HG03103 (cell line): ENCODE measurements around the gene TUBB3.
"Not testable (repeated sequence)": the region's sequence is repeated elsewhere in the genome, so short reads cannot be mapped to it uniquely, and the experiment has no call there.

Experiments
- ATAC-seq: cut with Tn5 transposase; IDR thresholded peaks from one replicate; pipeline ENCODE4 v1.9.1; 2021; ENCODE audit warnings: low read depth; ENCODE audit not compliant: unreplicated experiment

TUBB3 gene

DNA sequence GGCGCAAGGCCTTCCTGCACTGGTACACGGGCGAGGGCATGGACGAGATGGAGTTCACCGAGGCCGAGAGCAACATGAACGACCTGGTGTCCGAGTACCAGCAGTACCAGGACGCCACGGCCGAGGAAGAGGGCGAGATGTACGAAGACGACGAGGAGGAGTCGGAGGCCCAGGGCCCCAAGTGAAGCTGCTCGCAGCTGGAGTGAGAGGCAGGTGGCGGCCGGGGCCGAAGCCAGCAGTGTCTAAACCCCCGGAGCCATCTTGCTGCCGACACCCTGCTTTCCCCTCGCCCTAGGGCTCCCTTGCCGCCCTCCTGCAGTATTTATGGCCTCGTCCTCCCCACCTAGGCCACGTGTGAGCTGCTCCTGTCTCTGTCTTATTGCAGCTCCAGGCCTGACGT is 12.5 kb downstream of the TUBB3 start:
- not testable (repeated sequence) for ATAC-seq

DNA sequence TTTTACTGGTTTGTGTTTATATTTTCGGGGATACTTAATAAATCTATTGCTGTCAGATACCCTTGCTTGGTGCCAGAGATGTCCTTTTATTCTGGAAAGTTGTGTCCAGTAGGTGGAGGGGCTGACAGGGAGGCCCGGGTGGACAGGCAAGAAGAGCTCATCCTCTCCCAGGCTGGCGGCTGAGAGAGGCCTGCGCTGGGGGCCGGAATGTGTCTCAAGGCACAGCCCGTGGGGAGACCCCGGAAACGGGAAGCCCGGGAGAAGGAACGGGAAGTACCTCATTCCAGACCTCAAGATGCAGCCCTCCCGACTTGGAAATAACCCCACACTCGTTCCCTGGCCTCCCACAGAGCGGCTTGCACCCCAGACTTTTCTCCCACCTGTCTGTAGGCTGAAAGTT is 12.9 kb downstream of the TUBB3 start:
- ATAC-seq: no peak

DNA sequence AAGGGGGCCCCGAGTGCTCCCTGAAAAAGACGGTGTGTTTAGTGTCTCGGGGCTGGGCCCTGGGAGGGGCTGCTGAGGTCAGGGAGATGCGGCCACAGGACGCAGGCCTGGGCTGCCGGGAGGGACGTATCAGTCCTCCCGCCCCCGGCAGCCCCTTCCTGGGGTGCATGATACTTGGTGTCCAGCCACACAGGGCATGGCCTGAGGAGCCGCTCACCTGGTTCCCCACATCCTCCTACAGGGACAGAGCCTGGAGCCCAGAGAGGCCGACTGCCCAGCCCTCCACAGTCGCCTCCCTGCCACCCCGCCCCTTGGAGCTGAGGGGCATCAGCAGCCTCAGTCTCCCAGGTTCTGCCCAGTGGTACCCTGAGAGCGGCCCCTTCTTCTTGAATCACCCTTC is 13.4 kb downstream of the TUBB3 start:
- no peak for ATAC-seq

DNA sequence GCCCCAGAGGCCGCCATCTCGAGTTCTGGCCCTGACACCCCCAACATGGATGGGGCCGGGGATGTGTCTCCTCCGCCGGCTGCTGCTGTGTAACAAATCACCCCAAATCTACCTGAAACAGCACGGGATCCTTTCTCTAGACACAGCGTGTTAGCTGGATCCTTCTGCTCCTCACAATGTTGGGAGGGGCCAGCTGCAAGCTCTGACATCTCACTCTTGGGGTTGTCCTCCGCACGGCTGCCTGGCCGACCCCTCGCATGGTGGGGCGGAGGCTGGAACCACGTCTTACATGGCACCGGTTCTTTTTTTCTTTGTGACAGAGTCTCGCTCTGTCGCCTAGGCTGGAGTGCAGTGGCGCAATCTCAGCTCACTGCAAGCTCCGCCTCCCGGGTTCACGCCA is 13.8 kb downstream of the TUBB3 start:
- no peak for ATAC-seq

DNA sequence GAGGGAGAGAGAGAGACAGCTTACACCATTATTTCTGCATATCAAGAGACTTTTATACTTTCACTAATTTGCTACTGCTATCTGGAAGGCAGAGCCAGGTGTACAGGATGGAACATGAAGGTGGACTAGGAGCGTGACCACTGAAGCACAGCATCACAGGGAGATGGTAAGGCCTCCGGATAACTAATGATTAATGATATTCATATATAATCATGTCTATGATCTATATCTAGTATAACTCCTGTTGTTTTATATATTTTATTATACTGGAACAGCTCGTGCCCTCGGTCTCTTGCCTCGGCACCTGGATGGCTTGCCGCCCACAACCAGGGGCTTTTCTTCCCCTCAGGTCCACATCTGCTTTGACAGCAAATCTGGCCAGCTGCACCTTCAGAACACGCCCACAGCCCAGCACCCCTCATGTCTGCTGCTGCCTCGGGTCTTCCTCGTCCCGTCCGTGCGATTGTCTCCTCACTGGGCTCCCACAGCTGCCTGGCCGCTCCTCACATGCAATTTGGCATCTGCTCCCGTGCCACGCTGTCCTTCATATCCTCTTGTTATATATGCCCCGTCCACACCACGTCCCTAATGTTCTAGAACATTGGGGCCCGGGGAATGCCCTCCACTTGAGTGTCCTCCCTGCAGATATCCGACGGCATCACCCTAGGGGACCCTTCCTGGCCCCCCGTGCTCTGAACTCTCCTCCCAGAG is 15.2 kb downstream of the TUBB3 start:
- ATAC-seq: no peak

DNA sequence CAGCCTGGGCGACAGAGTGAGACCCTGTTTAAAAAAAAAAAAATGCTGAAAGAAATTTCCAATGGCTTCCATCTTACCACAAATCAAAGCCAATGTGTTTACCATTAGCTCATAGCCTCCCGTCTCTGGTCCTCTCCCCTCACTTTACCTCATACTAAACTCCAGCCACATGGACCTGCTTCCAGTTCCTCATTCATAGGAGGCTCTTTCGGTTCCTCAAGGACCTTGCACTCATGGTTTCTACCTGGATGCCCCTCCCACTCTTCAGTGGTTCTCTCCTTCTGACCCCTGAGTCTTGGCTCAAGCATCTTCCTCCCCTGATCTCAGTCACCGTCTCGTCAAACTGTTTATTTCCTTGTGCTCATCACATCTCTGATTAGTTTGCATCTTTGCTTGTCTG is 21.6 kb downstream of the TUBB3 start:
- ATAC-seq: no peak

GRCh38 chr16:89945654-89946053 is 22.5 kb downstream of the TUBB3 start:
- ATAC-seq: no peak

DNA sequence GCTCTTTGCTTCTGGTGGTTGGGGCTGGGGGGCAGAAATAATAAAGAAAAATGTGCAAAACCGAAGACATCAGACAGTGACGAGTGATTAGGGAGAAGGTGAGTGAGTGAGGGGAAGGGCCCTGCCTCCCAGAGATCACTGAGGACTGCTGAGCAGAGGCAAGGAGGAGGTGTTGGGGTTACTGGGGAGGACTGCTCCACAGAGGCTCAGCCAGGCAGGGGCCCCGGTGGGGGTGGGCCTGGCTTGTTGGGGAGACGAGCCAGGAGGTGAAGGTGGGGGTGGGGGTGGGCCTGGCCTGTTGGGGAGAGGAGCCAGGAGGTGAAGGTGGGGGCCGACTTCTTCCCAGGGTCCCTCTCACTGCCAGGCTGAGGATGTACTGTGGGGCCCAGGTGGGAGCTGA is 23.4 kb downstream of the TUBB3 start:
- no peak for ATAC-seq

GRCh38 chr16:89949121-89949742 is 26.1 kb downstream of the TUBB3 start:
- ATAC-seq: no peak

DNA sequence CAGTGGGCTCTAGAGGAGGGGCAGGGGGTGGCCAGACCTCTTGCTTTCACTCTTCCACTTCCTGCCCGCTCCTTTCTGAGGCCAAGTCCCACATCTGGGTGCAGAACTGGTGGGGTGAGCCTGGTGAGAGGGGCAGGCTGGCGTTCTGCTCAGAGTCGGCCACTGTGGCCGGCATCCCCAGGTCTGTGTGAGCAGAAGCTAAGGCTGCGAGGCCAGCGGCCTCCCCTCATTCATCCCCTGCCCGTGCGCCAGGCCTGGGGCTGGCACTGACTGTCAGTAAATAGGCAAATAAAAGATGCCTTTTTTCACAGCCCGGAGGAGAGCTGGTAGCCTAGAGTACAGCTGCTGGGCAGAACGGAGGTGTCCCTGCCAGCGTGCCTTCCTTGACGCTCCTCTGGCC is 26.6 kb downstream of the TUBB3 start:
- no peak for ATAC-seq

GRCh38 chr16:89951509-89951908 is 28.4 kb downstream of the TUBB3 start:
- no peak for ATAC-seq

- ATAC-seq: no peak
These were observed 28.9 kb downstream of the TUBB3 start for GRCh38 chr16:89952049-89952448.

GRCh38 chr16:89952551-89952950 is 29.4 kb downstream of the TUBB3 start:
- no peak for ATAC-seq

DNA sequence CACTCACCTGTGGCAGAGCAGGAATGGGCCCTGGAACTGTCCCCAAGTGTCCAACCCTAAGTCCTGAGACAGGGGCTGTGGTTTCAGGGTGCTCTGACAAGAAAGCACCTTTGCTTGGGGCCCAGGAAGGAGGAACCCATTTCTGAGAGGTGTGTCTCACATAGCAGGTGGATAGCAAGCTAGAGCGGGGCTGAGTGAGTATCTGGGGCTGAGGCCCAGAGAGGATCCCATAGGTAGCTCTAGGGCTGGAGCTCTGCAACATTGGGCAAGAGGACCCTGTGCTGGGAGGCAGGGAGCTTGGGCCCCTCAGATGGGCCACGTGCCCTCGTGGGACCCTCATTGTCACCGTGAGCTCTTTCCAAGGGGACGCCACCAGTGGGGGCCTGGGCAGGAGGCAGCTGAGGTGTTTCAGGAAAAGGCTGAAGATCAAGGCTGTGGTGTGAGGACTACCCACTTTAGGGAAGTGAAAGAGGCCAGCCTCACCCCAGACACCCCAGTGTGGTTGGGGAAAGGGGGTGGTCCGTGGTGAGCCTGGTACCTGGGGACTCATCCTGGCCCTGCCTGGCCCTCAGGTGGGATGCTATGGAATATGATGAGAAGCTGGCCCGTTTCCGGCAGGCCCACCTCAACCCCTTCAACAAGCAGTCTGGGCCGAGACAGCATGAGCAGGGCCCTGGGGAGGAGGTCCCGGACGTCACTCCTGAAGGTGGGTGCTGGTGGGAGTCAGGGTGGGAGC is 30.7 kb downstream of the TUBB3 start:
- ATAC-seq: no peak

- ATAC-seq: no peak
These were observed 31.3 kb downstream of the TUBB3 start for GRCh38 chr16:89954462-89954861.

DNA sequence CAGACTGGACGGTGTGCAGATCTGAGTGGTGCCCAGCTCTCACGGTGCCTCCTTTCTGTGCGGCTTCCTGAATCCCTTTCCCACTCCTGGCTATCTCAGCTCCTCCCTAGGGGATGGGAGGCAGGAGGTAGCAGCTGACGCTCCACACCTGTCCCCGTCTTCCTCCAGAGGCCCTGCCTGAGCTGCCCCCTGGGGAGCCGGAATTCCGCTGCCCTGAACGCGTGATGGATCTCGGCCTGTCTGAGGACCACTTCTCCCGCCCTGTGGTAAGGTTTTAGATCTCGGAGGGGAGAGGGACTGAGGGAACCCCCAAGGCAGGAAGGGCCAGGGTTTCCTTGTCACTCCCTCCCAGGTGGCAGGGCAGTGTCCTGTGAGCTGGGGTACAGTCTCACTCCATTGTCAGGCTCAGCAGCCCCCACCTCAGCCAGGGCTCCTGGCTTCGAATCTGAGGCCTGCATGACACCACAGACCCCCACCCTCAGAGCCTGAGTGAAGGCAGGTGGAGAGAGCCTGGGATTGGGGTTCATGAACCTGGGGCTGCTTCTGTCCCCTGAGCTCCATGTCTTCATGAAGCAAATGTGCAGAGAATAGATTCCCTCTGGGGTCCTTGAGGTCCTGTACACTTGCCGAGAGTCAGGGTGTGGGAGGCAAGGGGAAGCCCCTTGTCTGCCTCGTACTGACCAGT is 32.0 kb downstream of the TUBB3 start:
- ATAC-seq: no peak

DNA sequence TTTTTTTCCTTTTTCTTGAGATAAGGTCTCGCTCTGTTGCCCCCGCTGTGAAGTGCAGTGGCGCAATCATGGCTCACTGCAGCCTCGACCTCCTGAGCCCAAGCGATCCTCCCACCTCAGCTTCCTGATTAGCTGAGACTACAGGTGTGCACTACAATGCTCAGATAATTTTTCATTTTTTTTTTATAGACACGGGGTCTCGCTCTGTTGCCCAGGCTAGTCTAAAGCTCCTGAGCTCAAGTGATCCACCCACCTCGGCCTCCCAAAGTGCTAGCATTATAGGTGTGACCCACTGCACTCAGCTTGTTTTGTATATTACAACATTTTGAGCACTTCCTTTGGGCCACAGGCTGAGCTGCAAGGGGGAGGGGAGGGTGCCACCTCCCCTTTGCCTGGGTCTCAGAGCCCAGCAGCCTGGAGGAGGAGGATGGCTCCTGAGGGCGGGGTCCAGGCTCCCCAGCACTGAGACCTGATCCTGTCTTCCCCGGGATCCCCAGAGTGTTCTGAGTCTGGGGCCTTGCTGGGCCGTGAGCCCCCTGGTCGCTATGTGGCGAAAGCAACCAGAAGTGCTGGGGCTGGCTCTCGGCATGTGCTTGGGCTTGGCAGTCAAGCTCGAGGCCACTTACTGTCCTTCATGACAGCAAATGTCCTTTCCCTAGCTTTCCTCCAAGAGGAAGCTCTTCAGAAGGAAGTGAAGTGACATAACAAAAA is 33.5 kb downstream of the TUBB3 start:
- no peak for ATAC-seq

DNA sequence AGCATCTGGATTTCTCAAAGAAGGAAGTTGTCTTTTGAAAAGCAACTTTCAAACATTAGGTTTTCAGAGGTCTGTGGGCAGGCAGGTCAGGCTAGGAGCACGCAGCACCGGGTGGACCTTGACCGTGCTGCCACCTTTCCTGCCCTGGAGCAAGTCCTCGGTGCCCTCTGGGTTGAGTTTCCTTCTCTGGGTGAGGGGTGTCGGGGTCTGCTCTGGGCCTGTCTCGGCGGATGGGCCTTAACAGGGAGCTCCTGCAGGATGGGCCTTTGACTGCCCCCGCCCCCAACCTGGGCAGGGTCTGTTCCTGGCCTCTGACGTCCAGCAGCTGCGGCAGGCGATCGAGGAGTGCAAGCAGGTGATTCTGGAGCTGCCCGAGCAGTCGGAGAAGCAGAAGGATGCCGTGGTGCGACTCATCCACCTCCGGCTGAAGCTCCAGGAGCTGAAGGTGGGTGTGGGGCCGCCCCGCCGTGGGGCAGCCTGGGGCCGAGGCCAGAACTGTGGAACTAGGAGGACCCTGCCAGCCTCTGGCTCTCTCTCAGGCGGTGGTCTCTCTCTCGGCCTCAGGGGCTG is 34.2 kb downstream of the TUBB3 start:
- ATAC-seq: no peak

DNA sequence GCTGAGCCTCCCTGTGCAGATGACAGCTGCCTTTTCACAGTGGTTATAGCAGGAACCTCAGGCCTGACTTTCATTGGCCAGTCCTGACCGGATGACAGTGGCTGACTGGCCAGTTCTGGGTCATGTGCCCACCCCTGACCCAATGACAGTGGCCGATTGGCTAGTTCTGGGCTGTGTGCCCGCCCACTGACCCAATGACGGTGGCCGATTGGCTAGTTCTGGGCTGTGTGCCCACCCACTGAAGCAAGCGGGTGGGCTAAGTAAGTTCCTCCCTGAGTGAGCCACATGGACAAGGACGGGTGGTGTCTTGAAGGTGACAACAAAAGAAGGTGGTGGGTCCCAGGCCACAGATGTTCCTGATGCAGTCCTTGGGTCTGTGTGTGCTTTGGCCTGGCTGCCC is 34.9 kb downstream of the TUBB3 start:
- no peak for ATAC-seq

GRCh38 chr16:89958596-89958995 is 35.5 kb downstream of the TUBB3 start:
- no peak for ATAC-seq
